ENCODE measurements around the gene DENND4C.

- TF ChIP-seq POLR2A (IDR thresholded peaks at IDR 0.05) (no peak), POLR2AphosphoS5 (IDR thresholded peaks at IDR 0.05) (no peak)
- TF ChIP-seq, protein P1, sequence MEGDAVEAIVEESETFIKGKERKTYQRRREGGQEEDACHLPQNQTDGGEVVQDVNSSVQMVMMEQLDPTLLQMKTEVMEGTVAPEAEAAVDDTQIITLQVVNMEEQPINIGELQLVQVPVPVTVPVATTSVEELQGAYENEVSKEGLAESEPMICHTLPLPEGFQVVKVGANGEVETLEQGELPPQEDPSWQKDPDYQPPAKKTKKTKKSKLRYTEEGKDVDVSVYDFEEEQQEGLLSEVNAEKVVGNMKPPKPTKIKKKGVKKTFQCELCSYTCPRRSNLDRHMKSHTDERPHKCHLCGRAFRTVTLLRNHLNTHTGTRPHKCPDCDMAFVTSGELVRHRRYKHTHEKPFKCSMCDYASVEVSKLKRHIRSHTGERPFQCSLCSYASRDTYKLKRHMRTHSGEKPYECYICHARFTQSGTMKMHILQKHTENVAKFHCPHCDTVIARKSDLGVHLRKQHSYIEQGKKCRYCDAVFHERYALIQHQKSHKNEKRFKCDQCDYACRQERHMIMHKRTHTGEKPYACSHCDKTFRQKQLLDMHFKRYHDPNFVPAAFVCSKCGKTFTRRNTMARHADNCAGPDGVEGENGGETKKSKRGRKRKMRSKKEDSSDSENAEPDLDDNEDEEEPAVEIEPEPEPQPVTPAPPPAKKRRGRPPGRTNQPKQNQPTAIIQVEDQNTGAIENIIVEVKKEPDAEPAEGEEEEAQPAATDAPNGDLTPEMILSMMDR (IDR thresholded peaks at IDR 0.05 in 8 of 11, conservative IDR thresholded peaks at IDR 0.05 in 3 of 11): no peak
Observed at GRCh38 chr9:19221326-19221725, 9.2 kb upstream of the DENND4C start.
